Measurements from ENCODE around the gene CHRNE.

- TF ChIP-seq RAD21 (IDR thresholded peaks at IDR 0.05 in 1 of 2, conservative IDR thresholded peaks at IDR 0.05 in 1 of 2; ENCODE audit: low read depth in 2 of 2, low read length in 2 of 2), result no peak
- no peak for TF ChIP-seq CTCF (IDR thresholded peaks at IDR 0.05; ENCODE audit: control extremely low read depth in 1 of 3, insufficient read depth in 1 of 3, low read depth in 1 of 3, low read length in 3 of 3)
These were observed 43.0 kb upstream of the CHRNE start for GRCh38 chr17:4945944-4946280.

All from H1 (cell line).